HPDE6-E6E7 (cell line): ENCODE results near the gene ARHGEF11.
A peak's percentile ranks its signal among the peaks of the same experiment; 100 is the strongest.

Experiments used
- DNase-seq: peaks from one replicate; pipeline ENCODE4 v3.0.0; 2011; ENCODE audit warnings: missing footprints; ENCODE audit errors: extremely low spot score

ARHGEF11 gene

GRCh38 chr1:157047062-157047410, 1.5 kb upstream of the ARHGEF11 start:
- no peak for DNase-seq

GRCh38 chr1:157044326-157044725, 1.2 kb downstream of the ARHGEF11 start:
- no peak for DNase-seq

GRCh38 chr1:157043685-157044084, 1.9 kb downstream of the ARHGEF11 start:
- DNase-seq = no peak

GRCh38 chr1:157042846-157043245, 2.7 kb downstream of the ARHGEF11 start:
- no peak for DNase-seq

GRCh38 chr1:157040802-157041201, 4.7 kb downstream of the ARHGEF11 start:
- no peak for DNase-seq

GRCh38 chr1:157035121-157035520, 10.4 kb downstream of the ARHGEF11 start:
- no peak for DNase-seq

- no peak for DNase-seq
These were observed 11.3 kb downstream of the ARHGEF11 start for GRCh38 chr1:157034137-157034800.

GRCh38 chr1:157033357-157033876, 12.1 kb downstream of the ARHGEF11 start:
- DNase-seq = no peak

- DNase-seq = no peak
These were observed 13.2 kb downstream of the ARHGEF11 start for GRCh38 chr1:157032303-157032702.

- no peak for DNase-seq
These were observed 14.8 kb downstream of the ARHGEF11 start for GRCh38 chr1:157030728-157031127.

- DNase-seq = no peak
These were observed 16.9 kb downstream of the ARHGEF11 start for GRCh38 chr1:157028674-157029073.

- DNase-seq = no peak
These were observed 19.7 kb downstream of the ARHGEF11 start for GRCh38 chr1:157025856-157026255.

GRCh38 chr1:157025385-157025784, 20.2 kb downstream of the ARHGEF11 start:
- DNase-seq = no peak

- no peak for DNase-seq
These were observed 23.9 kb downstream of the ARHGEF11 start for GRCh38 chr1:157021688-157022087.

GRCh38 chr1:157019457-157019856, 26.1 kb downstream of the ARHGEF11 start:
- DNase-seq = no peak

GRCh38 chr1:157011845-157012244, 33.7 kb downstream of the ARHGEF11 start:
- DNase-seq = no peak

- no peak for DNase-seq
These were observed 37.0 kb downstream of the ARHGEF11 start for GRCh38 chr1:157008502-157008901.

GRCh38 chr1:157007306-157007705, 38.2 kb downstream of the ARHGEF11 start:
- DNase-seq = no peak

GRCh38 chr1:157006676-157007075, 38.9 kb downstream of the ARHGEF11 start:
- DNase-seq = no peak

- DNase-seq = no peak
These were observed 39.6 kb downstream of the ARHGEF11 start for GRCh38 chr1:157005965-157006364.

- DNase-seq = no peak
These were observed 40.7 kb downstream of the ARHGEF11 start for GRCh38 chr1:157004806-157005205.

- no peak for DNase-seq
These were observed 41.2 kb downstream of the ARHGEF11 start for GRCh38 chr1:157004327-157004726.

- DNase-seq = no peak
These were observed 44.2 kb downstream of the ARHGEF11 start for GRCh38 chr1:157001304-157001703.

GRCh38 chr1:157000686-157001085, 44.9 kb downstream of the ARHGEF11 start:
- DNase-seq = peak; percentile 81
